KMS-11 (cell line): ENCODE measurements around the gene THPO.

Source experiments
- H2AFZ ChIP-seq: fragments of 200-600 bp; sonication (generic); 2 replicates; pipeline ENCODE4 v1.6.1; 2016; ENCODE audit warnings: antibody characterized with exemption, mixed run types, low read depth
- H3K27ac ChIP-seq: fragments of 200-600 bp; sonication (generic); 2 replicates; pipeline ENCODE4 v1.6.1; 2016; ENCODE audit warnings: mild to moderate bottlenecking, mixed run types
- H3K27me3 ChIP-seq: fragments of 200-600 bp; sonication (generic); 2 replicates; pipeline ENCODE4 v1.6.1; 2017; ENCODE audit warnings: mild to moderate bottlenecking, low read depth, mixed run types, moderate library complexity; ENCODE audit not compliant: insufficient read depth
- H3K36me3 ChIP-seq: fragments of 200-600 bp; sonication (generic); 2 replicates; pipeline ENCODE4 v1.6.1; 2017; ENCODE audit warnings: mild to moderate bottlenecking, mixed run types; ENCODE audit not compliant: insufficient read depth
- H3K4me1 ChIP-seq: fragments of 200-600 bp; sonication (generic); 2 replicates; pipeline ENCODE4 v1.6.1; 2016; ENCODE audit warnings: mild to moderate bottlenecking, low read depth, mixed run types; ENCODE audit not compliant: poor library complexity, severe bottlenecking
- H3K4me2 ChIP-seq: fragments of 200-600 bp; sonication (generic); 2 replicates; pipeline ENCODE4 v1.7.0; 2016; ENCODE audit warnings: mild to moderate bottlenecking, mixed run types
- H3K4me3 ChIP-seq: fragments of 200-600 bp; sonication (generic); IDR thresholded peaks from 2 replicates; pipeline ENCODE4 v1.6.1; 2017; ENCODE audit warnings: low read depth, low read length, mixed read lengths; ENCODE audit not compliant: insufficient read depth
- H3K79me2 ChIP-seq: fragments of 200-600 bp; sonication (generic); 2 replicates; pipeline ENCODE4 v1.6.1; 2016; ENCODE audit warnings: low read depth, mixed run types; ENCODE audit not compliant: insufficient read depth
- H3K9ac ChIP-seq: fragments of 200-600 bp; sonication (generic); 2 replicates; pipeline ENCODE4 v1.6.1; 2016; ENCODE audit warnings: mild to moderate bottlenecking, mixed run types
- H4K20me1 ChIP-seq: fragments of 200-600 bp; sonication (generic); 2 replicates; pipeline ENCODE4 v1.6.1; 2016; ENCODE audit warnings: mild to moderate bottlenecking, mixed run types; ENCODE audit not compliant: insufficient read depth
- TF ChIP-seq, protein P1 (sequence below): fragments of 200-600 bp; sonication (generic); conservative IDR thresholded peaks from 2 replicates; pipeline ENCODE4 v1.6.1; 2017; ENCODE audit warnings: low read depth, mild to moderate bottlenecking, antibody characterized with exemption, low read length, moderate library complexity, mixed read lengths

THPO gene

DNA sequence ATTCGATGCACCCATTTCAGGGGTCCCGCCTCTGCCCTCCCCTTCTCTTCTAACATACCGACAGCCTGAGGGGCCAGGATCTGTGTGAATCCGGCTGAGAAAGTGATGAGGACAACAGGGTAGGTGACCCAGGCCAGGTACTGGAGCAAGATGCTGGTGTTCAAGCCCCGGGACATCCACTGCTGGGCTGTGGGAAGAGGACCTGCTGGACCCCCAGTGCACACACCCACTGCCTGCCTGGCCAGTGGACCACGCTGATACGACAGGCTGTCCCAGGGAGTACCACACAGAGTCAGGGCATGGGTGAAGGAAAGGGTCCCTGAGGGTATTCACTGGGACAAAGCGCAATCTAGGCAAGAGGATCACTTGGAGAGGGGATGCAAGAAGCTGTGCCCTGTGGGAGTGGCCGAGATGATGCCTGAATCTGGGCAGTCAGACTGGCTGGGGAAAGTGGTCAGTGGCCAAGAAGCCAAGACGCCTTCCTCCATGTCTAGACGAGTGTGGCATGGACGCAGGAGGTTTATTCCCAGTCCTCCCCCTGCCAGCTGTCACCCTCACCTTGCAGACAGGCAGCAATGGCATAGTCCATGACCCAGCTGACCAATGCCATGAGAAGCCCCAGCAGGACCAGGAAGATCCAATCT, 19.8 kb downstream of the THPO start:
- no peak overlapping the region for H3K27ac ChIP-seq
- H3K9ac ChIP-seq, result no peak overlapping the region
- H3K4me3 ChIP-seq, result no peak overlapping the region
- H3K36me3 ChIP-seq, result no peaks in the 10 kb centered on the region
- no peaks in the 10 kb centered on the region for H4K20me1 ChIP-seq
- no peaks in the 10 kb centered on the region for H3K79me2 ChIP-seq
- TF ChIP-seq, protein P1, sequence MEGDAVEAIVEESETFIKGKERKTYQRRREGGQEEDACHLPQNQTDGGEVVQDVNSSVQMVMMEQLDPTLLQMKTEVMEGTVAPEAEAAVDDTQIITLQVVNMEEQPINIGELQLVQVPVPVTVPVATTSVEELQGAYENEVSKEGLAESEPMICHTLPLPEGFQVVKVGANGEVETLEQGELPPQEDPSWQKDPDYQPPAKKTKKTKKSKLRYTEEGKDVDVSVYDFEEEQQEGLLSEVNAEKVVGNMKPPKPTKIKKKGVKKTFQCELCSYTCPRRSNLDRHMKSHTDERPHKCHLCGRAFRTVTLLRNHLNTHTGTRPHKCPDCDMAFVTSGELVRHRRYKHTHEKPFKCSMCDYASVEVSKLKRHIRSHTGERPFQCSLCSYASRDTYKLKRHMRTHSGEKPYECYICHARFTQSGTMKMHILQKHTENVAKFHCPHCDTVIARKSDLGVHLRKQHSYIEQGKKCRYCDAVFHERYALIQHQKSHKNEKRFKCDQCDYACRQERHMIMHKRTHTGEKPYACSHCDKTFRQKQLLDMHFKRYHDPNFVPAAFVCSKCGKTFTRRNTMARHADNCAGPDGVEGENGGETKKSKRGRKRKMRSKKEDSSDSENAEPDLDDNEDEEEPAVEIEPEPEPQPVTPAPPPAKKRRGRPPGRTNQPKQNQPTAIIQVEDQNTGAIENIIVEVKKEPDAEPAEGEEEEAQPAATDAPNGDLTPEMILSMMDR, result no peak
- H3K4me2 ChIP-seq, result no peak overlapping the region
- H2AFZ ChIP-seq, result no peak overlapping the region
- peaks cover 6% of the 10 kb centered on the region for H3K4me1 ChIP-seq
- H3K27me3 ChIP-seq, result no peaks in the 10 kb centered on the region

DNA sequence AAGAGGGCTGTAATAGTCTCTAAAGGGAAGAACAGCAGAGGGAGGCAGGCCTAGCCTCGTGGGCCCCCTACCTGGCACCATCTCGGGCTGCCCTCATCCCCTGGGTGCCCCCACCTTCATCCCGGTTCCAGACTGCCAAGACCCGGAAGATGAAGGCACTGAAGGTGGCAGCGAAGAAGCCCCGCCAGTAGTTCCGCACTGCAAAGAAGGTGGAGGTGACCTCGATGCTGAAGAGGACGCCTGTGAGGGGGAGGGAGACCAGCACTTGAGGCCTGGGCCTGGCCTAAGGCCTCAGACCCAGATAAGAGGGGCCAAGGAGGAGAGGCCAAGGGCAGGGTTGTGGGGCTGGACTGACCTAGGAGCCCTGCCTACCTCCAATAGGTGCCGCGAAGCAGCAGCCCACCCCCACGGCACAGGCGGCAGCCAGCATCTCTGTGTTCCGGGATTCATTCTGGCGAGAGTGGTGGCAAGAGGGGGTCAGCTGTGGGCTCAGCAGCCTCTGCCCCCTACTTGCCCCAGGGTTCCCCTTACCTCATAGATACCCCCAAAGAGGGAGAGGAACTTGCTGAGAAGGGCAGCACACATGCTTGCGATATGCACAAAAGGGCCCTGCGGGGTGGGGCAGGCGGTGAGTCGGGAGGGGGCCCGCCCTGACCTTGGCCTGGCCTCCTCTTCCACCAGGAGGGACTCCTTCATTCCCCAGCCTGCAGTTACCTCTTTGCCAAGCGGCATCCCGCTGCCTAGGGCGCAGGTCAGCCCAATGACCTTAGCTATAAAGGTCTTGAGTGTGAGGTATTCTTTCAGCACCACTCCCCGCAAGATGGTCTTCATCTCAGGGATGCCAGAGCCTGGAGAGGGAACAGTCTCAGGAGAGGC, 20.5 kb downstream of the THPO start:
- Histone ChIP-seq H4K20me1 (no peaks in the 10 kb centered on the region), H3K9ac (no peak overlapping the region), H3K27ac (no peak overlapping the region), H3K4me2 (no peak overlapping the region), H3K27me3 (no peaks in the 10 kb centered on the region), H3K4me3 (no peak overlapping the region), H3K36me3 (no peaks in the 10 kb centered on the region), H2AFZ (no peak overlapping the region), H3K4me1 (peaks cover 6% of the 10 kb centered on the region), H3K79me2 (no peaks in the 10 kb centered on the region)
- TF ChIP-seq, protein P1, result no peak

DNA sequence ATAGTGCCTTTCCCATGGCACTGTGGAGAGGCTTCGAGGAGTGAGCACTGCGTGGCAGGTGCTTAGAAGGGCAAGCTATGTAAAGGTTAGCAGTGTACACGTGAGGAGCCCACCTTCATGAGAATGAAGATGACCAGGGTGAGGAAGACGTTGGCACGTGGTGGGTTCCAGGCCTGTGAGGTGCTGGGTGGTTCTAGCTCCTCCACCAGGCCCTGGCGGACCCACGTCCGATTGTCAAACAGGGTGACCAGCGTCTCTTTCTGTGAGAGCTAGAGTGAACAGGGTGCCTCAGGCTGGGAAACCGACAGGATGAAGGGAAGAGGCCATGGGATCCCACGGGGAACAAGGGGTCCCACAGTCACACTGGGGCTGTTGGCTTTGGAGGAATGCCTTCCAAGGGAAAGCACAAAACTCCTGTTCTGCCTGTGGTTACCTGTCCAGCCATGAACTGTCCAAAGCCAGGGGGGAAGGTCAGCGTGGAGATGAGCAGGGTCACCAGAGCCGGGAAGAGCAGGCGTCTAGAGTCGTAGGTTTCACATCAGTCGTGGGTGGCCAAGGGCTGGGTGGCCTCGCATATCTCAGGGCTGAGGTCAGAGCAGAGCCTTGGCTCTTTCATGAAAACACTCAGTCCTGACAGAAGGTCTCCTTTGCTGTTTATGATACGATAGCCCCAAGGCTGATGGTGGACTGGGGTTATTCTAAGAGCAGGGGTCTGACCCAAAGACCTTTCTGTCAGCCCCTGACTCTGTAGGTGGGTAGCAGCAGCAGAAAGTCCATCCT, 22.6 kb downstream of the THPO start:
- H3K27ac ChIP-seq, result no peak overlapping the region
- TF ChIP-seq, protein P1, result no peak
- no peaks in the 10 kb centered on the region for H3K27me3 ChIP-seq
- no peak overlapping the region for H3K4me2 ChIP-seq
- no peaks in the 10 kb centered on the region for H3K79me2 ChIP-seq
- no peaks in the 10 kb centered on the region for H3K36me3 ChIP-seq
- no peak overlapping the region for H2AFZ ChIP-seq
- no peaks in the 10 kb centered on the region for H4K20me1 ChIP-seq
- no peak overlapping the region for H3K4me3 ChIP-seq
- no peak overlapping the region for H3K9ac ChIP-seq
- peaks cover 5% of the 10 kb centered on the region for H3K4me1 ChIP-seq

DNA sequence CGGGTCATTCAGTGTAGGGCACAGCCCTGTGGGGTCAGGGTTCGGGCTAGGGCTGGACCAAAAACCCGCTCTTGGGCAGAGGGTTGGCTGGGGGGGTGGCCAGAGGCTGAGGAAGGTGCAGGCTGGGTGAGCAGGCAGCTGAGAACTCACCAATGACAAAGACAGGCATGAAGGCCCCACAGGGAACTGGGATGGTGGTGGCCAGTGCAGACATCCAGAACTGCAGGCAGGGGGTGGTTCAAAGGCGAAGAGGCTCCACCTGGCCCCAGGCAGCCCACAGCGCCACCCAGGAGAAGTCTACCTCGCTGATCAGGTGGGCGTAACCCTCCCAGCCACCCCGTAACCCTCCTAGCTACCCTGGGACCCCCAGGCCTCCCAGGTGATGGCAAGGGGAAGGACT, 23.3 kb downstream of the THPO start:
- H3K4me3 ChIP-seq, result no peak overlapping the region
- no peaks in the 10 kb centered on the region for H3K4me1 ChIP-seq
- H3K27me3 ChIP-seq, result no peaks in the 10 kb centered on the region
- H4K20me1 ChIP-seq, result no peaks in the 10 kb centered on the region
- H3K9ac ChIP-seq, result no peak overlapping the region
- H3K79me2 ChIP-seq, result no peaks in the 10 kb centered on the region
- H2AFZ ChIP-seq, result no peak overlapping the region
- H3K27ac ChIP-seq, result no peak overlapping the region
- TF ChIP-seq, protein P1, result no peak
- no peak overlapping the region for H3K4me2 ChIP-seq
- H3K36me3 ChIP-seq, result no peaks in the 10 kb centered on the region
